OCI-LY7 (cell line): ENCODE results near the gene CBFB. TPM values are rescaled to one million over a fixed set of nuclear protein-coding genes. Genes with fewer than 3 reads are reported as not detected.

ENCODE experiments used
- BruUV-seq: library from RNA; stranded (reverse); fragments of 400-500 nt; replicated peaks from 2 replicates; lab custom pipeline; 2021; lab: Mats Ljungman, UMichigan
- CTCF ChIA-PET: fragments of 300-600 bp; sonication (Branson Sonifier 250); formaldehyde crosslinking; loops from one replicate; lab custom pipeline; 2022; ENCODE audit warnings: antibody characterized with exemption; ENCODE audit not compliant: unreplicated experiment; lab: Charles Lee
- POLR2A ChIA-PET: fragments of 300-600 bp; sonication (Branson Sonifier 250); formaldehyde crosslinking; loops from one replicate; lab custom pipeline; 2022; ENCODE audit warnings: antibody characterized with exemption; lab: Charles Lee
- DNase-seq: peaks from one replicate; pipeline ENCODE4 v3.0.0-alpha.2; 2015; ENCODE audit warnings: low spot score
- H2AFZ ChIP-seq: fragments of 200-600 bp; sonication (generic), shearing (Covaris generic); 2 replicates; pipeline ENCODE4 v1.6.1; 2014; ENCODE audit warnings: mild to moderate bottlenecking, antibody characterized with exemption, low read length, moderate library complexity
- H3K27ac ChIP-seq: fragments of 200-600 bp; sonication (generic); 2 replicates; pipeline ENCODE4 v1.5.1; 2014; ENCODE audit warnings: mixed run types, low read depth, mild to moderate bottlenecking, moderate library complexity, low read length, inconsistent platforms; ENCODE audit not compliant: poor library complexity, severe bottlenecking
- H3K36me3 ChIP-seq: fragments of 200-600 bp; sonication (generic); 2 replicates; pipeline ENCODE4 v1.6.1; 2014; ENCODE audit warnings: mild to moderate bottlenecking, antibody characterized with exemption, low read length, moderate library complexity, mixed read lengths; ENCODE audit not compliant: insufficient read depth
- H3K4me1 ChIP-seq: fragments of 200-600 bp; sonication (generic); 2 replicates; pipeline ENCODE4 v1.5.1; 2014; ENCODE audit warnings: mild to moderate bottlenecking, low read length; ENCODE audit not compliant: insufficient read depth, poor library complexity, severe bottlenecking
- H3K4me2 ChIP-seq: fragments of 200-600 bp; sonication (generic); 2 replicates; pipeline ENCODE4 v1.6.1; 2014; ENCODE audit warnings: mild to moderate bottlenecking, low read length
- H3K4me3 ChIP-seq: fragments of 200-600 bp; sonication (generic); 2 replicates; pipeline ENCODE4 v1.5.1; 2014; ENCODE audit warnings: mild to moderate bottlenecking, low read depth, low read length; ENCODE audit not compliant: poor library complexity, severe bottlenecking
- H3K79me2 ChIP-seq: fragments of 200-600 bp; sonication (generic); 2 replicates; pipeline ENCODE4 v1.6.1; 2016; ENCODE audit warnings: low read depth, mild to moderate bottlenecking, low read length, moderate library complexity, mixed read lengths; ENCODE audit not compliant: insufficient read depth
- H3K9me2 ChIP-seq: fragments of 200-600 bp; sonication (generic); 2 replicates; pipeline ENCODE4 v1.6.1; 2016; ENCODE audit warnings: mild to moderate bottlenecking, low read length, mixed read lengths; ENCODE audit not compliant: insufficient read depth
- H3K9me3 ChIP-seq: fragments of 200-600 bp; sonication (generic); 2 replicates; pipeline ENCODE4 v1.6.1; 2014; ENCODE audit warnings: mild to moderate bottlenecking, mixed run types, low read length, mixed read lengths
- H4K20me1 ChIP-seq: fragments of 200-600 bp; sonication (generic); 2 replicates; pipeline ENCODE4 v1.6.1; 2014; ENCODE audit warnings: mild to moderate bottlenecking, antibody characterized with exemption, low read length, moderate library complexity, mixed read lengths; ENCODE audit not compliant: insufficient read depth
- EZH2phosphoT487 ChIP-seq: fragments of 200-600 bp; sonication (generic); IDR thresholded peaks from 2 replicates; pipeline ENCODE4 v1.6.1; 2018; ENCODE audit warnings: low read depth, borderline replicate concordance, mild to moderate bottlenecking, mixed run types, antibody characterized with exemption, low read length, moderate library complexity, mixed read lengths
- intact Hi-C: fragments of 100-400 bp; cut with micrococcal nuclease; formaldehyde crosslinking; loops from one replicate; pipeline ENCODE4 v1.10.0; 2022; ENCODE audit not compliant: unreplicated experiment
- total RNA-seq, 2 experiments: library from RNA; depleted of rRNA in 1 of 2; stranded (reverse); fragments of >200 nt in 1 of 2; shearing (Covaris generic) in 1 of 2; gene quantifications; 2 replicates each; pipeline ENCODE4 v1.2.3, GENCODE V29; 2014 to 2022
- TF ChIP-seq, protein P1 (sequence below): fragments of 200-600 bp; sonication (generic); conservative IDR thresholded peaks from 2 replicates; pipeline ENCODE4 v1.5.1; 2014; ENCODE audit warnings: mild to moderate bottlenecking, antibody characterized with exemption, low read length, moderate library complexity, mixed read lengths

CBFB gene
- total RNA-seq, 2 experiments from 2014 or later: 93.5 to 151 TPM

DNA sequence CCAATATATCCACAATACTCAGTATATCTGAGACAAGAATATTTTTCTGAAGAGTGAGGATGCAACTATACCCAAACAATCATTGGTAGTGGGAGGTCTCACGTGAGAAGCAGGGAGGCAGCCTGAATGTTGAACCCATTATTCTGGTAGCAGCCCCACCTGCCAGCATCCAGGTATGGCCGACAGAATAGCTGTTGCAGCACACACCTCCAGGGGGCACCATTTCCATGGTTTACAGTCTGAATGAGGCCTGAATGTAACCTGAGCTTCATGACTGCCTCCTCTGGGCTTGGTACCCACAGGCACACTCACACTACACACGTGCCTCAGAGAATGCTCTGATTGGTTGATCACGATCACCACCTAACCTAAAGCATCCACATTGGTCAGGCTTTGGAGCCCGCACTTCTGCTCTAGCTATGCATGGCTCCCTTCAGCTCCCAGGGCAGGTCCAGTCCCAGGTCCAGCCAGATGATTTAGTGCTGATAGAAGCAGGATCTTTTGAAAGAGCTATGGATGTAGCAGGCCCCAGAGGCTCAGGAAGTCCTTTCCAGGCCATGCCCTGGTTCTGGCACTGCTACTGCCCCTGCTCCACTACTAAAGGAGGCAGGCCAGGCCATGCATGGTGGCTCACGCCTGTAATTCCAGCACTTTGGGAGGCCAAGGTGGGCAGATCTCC, 11.0 kb upstream of the CBFB start:
- peak overlapping the region; percentile 39; the same call in 1 of the 2 replicates for H2AFZ ChIP-seq
- no peaks in the 10 kb centered on the region for H3K9me3 ChIP-seq
- H3K79me2 ChIP-seq: no peaks in the 10 kb centered on the region
- peak; percentile 93 for DNase-seq
- H3K9me2 ChIP-seq: no peaks in the 10 kb centered on the region
- H3K27ac ChIP-seq: no peak overlapping the region
- H3K4me3 ChIP-seq: no peak overlapping the region
- no peak overlapping the region for H3K4me2 ChIP-seq
- no peaks in the 10 kb centered on the region for H4K20me1 ChIP-seq
- no TSS peak for BruUV-seq
- POLR2A ChIA-PET: interaction anchor here (0.6 to 1.8 kb wide), 5 partner anchors 10 to 75 kb away, joined by 3 to 17 read pairs (median 3); no protein-coding TSS in a partner anchor
- H3K36me3 ChIP-seq: no peaks in the 10 kb centered on the region
- intact Hi-C loops: loop anchor here (1.0 to 10.0 kb wide), 4 partner anchors 83 to 209 kb away; partner anchors contain the start of genes MATCAP1 and TMEM208
- TF ChIP-seq EZH2phosphoT487: no peak
- TF ChIP-seq, protein P1, sequence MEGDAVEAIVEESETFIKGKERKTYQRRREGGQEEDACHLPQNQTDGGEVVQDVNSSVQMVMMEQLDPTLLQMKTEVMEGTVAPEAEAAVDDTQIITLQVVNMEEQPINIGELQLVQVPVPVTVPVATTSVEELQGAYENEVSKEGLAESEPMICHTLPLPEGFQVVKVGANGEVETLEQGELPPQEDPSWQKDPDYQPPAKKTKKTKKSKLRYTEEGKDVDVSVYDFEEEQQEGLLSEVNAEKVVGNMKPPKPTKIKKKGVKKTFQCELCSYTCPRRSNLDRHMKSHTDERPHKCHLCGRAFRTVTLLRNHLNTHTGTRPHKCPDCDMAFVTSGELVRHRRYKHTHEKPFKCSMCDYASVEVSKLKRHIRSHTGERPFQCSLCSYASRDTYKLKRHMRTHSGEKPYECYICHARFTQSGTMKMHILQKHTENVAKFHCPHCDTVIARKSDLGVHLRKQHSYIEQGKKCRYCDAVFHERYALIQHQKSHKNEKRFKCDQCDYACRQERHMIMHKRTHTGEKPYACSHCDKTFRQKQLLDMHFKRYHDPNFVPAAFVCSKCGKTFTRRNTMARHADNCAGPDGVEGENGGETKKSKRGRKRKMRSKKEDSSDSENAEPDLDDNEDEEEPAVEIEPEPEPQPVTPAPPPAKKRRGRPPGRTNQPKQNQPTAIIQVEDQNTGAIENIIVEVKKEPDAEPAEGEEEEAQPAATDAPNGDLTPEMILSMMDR: peak; percentile 90
- CTCF ChIA-PET: interaction anchor here (0.6 to 1.5 kb wide), 6 partner anchors 10 to 118 kb away, joined by 3 read pairs; no protein-coding TSS in a partner anchor
- H3K4me1 ChIP-seq: peaks cover 21% of the 10 kb centered on the region

DNA sequence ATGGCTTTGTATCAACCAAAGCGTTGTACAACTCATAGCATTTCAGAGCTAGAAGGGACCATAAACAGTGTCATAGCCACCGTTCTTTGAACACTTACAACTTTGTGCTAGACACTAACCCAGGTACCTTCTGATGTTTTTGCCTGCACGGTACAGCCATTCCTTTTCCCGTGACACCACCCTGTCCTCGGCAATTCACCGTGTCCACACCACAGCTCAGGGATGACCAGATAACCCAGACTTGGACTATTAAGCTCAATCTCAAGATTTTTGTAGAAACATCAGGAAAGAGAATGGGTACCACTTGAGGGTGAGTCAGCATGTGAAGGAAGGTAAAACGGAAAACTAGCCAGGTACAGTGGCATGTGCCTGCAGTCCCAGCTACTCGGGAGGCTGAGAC, 9.8 kb upstream of the CBFB start:
- Histone ChIP-seq H3K4me3 (no peak overlapping the region), H2AFZ (no peak overlapping the region), H3K9me3 (no peaks in the 10 kb centered on the region), H3K9me2 (no peaks in the 10 kb centered on the region), H3K36me3 (no peaks in the 10 kb centered on the region), H4K20me1 (no peaks in the 10 kb centered on the region), H3K27ac (no peak overlapping the region), H3K79me2 (no peaks in the 10 kb centered on the region), H3K4me1 (peaks cover 12% of the 10 kb centered on the region), H3K4me2 (no peak overlapping the region)
- no peak for TF ChIP-seq EZH2phosphoT487
- TF ChIP-seq, protein P1: no peak
- POLR2A ChIA-PET: interaction anchor here (0.7 to 1.8 kb wide), 6 partner anchors 9 to 141 kb away, joined by 3 to 17 read pairs (median 4); partner anchors contain the start of genes FBXL8 and TRADD
- intact Hi-C loops: loop anchor here (2.0 to 10.0 kb wide), 3 partner anchors 82 to 208 kb away; partner anchors contain the start of genes MATCAP1 and TMEM208
- no TSS peak for BruUV-seq
- no peak for DNase-seq
- CTCF ChIA-PET: interaction anchor here (0.6 to 1.0 kb wide), 3 partner anchors 12 to 207 kb away, joined by 3 to 5 read pairs (median 3); no protein-coding TSS in a partner anchor
